ENCODE measurements around the gene PRKCA. TPM values are rescaled to one million over a fixed set of nuclear protein-coding genes. Genes with fewer than 3 reads are reported as not detected.

PRKCA gene
- total RNA-seq, 3 donors from 2014 or later, result 5.1 to 10.5 (median 6.6) TPM

DNA sequence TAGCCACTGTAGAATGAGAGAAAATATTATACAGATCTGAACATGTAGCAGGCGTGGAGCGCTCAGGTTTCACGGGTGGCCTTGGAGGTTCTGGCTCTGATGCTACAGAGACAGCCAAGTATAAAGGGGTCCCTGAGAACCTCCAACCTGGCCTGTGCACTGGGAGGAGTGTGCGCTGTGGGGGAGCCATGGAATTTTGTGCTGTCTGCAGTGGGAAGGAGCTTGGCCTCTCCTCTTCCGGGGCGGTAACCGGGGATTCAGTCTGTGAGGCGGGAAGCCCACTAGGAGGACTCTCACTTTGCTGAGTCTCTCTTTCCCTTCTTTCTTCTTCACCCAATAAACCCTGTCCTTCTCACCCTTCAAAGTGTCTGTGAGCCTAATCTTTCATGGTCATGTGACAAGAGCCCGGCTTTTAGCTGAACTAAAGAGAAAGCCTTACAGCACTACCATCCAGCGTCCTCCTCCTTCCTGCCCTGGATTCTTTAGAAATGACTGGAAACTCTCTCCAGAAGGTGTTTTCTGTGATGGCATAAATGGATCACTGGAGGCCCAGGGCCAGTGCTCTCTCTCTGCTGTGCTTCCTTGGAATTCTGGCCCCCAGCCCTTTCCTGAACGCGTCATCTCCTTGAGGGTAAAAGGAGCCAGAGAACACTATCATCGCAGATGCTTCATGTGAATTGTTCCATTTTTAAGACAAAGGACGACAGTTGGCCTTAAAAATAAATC is 300.4 kb downstream of the PRKCA start:
- Histone ChIP-seq H3K4me1 (no peaks in the 10 kb centered on the region), H3K27me3 (no peaks in the 10 kb centered on the region), H3K36me3 (no peaks in the 10 kb centered on the region), H3K27ac (no peak overlapping the region), H3K4me3 (no peak overlapping the region), H3K9me3 (no peaks in the 10 kb centered on the region)
- TF ChIP-seq POLR2A (IDR thresholded peaks at IDR 0.05) (no peak), POLR2AphosphoS5 (IDR thresholded peaks at IDR 0.05) (no peak), CTCF (IDR thresholded peaks at IDR 0.05) (no peak)
- no peak for DNase-seq (ENCODE audit: low spot score in 2 of 2)
- intact Hi-C loops (cut with DNase I; ENCODE audit: low total_unique reads), result no loop called here

DNA sequence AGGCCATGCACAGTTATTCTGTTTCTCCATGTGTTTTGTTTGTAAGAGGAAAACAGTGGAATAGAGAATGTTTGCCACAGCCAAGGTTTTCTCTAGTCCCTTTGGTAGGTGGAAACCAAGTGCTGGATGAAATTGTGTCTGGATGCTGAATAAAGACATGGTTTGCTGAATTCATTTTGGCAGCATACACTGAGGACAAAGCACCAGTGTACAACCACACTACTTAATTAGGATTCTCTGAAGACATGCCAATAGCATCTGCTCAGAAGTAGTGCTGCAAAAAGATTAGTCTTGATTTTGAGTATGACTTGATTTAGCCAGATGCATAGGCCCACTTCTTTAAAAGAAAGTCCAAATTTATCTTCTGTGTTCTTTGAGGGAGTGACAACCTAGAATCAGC is 302.0 kb downstream of the PRKCA start:
- H3K36me3 ChIP-seq, result no peaks in the 10 kb centered on the region
- no peaks in the 10 kb centered on the region for H3K9me3 ChIP-seq
- no peak for TF ChIP-seq POLR2AphosphoS5 (IDR thresholded peaks at IDR 0.05)
- no peak for TF ChIP-seq POLR2A (IDR thresholded peaks at IDR 0.05)
- TF ChIP-seq CTCF (IDR thresholded peaks at IDR 0.05), result no peak
- H3K4me1 ChIP-seq, result no peaks in the 10 kb centered on the region
- H3K27me3 ChIP-seq, result no peaks in the 10 kb centered on the region
- H3K27ac ChIP-seq, result no peak overlapping the region
- no peak overlapping the region for H3K4me3 ChIP-seq
- no peak for DNase-seq (ENCODE audit: low spot score in 2 of 2)
- intact Hi-C loops (cut with DNase I; ENCODE audit: low total_unique reads), result no loop called here

DNA sequence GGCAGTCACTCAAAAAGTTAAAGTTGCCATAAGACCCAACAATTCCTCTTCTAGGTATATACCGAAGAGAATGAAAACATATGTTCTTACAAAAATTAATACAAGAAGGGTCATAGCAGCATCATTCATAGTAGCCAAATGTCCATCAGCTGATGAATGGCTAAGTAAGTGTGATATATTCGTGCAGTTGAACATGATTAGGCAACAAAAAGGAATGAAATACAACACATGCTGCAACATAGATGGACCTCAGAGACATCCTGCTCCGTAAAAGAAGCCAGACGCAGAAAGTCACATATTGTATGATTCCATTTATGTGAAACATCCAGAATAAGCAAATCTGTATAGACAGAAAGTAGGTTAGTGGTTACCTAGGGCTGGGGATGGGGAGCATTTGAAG is 303.1 kb downstream of the PRKCA start:
- TF ChIP-seq CTCF (IDR thresholded peaks at IDR 0.05) (no peak), POLR2AphosphoS5 (IDR thresholded peaks at IDR 0.05) (no peak), POLR2A (IDR thresholded peaks at IDR 0.05) (no peak)
- DNase-seq (ENCODE audit: low spot score in 2 of 2), result no peak
- no peaks in the 10 kb centered on the region for H3K9me3 ChIP-seq
- no peak overlapping the region for H3K4me3 ChIP-seq
- no peaks in the 10 kb centered on the region for H3K27me3 ChIP-seq
- intact Hi-C loops (cut with DNase I; ENCODE audit: low total_unique reads), result no loop called here
- no peak overlapping the region for H3K27ac ChIP-seq
- no peaks in the 10 kb centered on the region for H3K4me1 ChIP-seq
- no peaks in the 10 kb centered on the region for H3K36me3 ChIP-seq

- Histone ChIP-seq H3K4me1 (no peaks in the 10 kb centered on the region), H3K9me3 (no peaks in the 10 kb centered on the region), H3K4me3 (no peak overlapping the region), H3K36me3 (no peaks in the 10 kb centered on the region), H3K27me3 (no peaks in the 10 kb centered on the region), H3K27ac (no peak overlapping the region)
- DNase-seq (ENCODE audit: low spot score in 2 of 2), result no peak
- intact Hi-C loops (cut with DNase I; ENCODE audit: low total_unique reads), result no loop called here
- no peak for TF ChIP-seq CTCF (IDR thresholded peaks at IDR 0.05)
These were observed 308.1 kb downstream of the PRKCA start for GRCh38 chr17:66610361-66611133.

DNA sequence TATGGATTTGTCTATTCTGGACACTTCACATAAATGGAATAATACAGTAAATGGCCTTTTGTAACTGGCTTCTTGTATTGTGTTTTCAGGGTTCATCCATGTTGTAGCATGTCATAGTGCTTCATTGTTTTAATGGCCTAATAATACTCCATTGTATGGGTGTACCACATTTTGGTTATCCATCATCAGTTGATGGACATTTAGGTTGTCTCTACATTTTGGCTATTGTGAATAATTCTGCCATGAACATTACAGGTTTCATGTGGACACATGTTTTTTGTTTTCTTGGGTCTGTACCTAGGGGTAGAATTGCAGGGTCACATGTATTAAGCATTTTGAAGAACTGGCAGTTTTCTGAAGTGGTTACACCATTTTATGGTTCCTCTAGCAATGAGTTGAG is 309.0 kb downstream of the PRKCA start:
- Histone ChIP-seq H3K27me3 (no peaks in the 10 kb centered on the region), H3K9me3 (no peaks in the 10 kb centered on the region), H3K36me3 (no peaks in the 10 kb centered on the region), H3K4me3 (no peak overlapping the region), H3K4me1 (no peaks in the 10 kb centered on the region), H3K27ac (no peak overlapping the region)
- no peak for DNase-seq (ENCODE audit: low spot score in 2 of 2)
- intact Hi-C loops (cut with DNase I; ENCODE audit: low total_unique reads), result no loop called here
- TF ChIP-seq POLR2AphosphoS5 (IDR thresholded peaks at IDR 0.05), result no peak
- TF ChIP-seq CTCF (IDR thresholded peaks at IDR 0.05), result no peak
- no peak for TF ChIP-seq POLR2A (IDR thresholded peaks at IDR 0.05)
